ENCODE results near the gene NAT9. TPM values are rescaled to one million over a fixed set of nuclear protein-coding genes. Genes with fewer than 3 reads are reported as not detected.

The NAT9 gene
- polyA plus RNA-seq, 1 experiment: 33.6 TPM

- H3K27ac ChIP-seq (ENCODE audit: low read depth, low read length): no peak overlapping the region
- no peak overlapping the region for H3K4me3 ChIP-seq (ENCODE audit: low read depth, low read length)
- H3K9me3 ChIP-seq (ENCODE audit: control insufficient read depth, insufficient read depth, low read length): no peaks in the 10 kb centered on the region; the same call in 1 of the 2 replicates
- ChIA-PET POLR2A (no interaction called here), CTCF (interaction anchor here (1.0 to 3.5 kb wide), 2 partner anchors 15 to 54 kb away, joined by 3 to 19 read pairs; partner anchors contain the start of gene GRIN2C)
- no peak for DNase-seq (ENCODE audit: low read depth, low spot score)
- no peak for TF ChIP-seq CTCF (IDR thresholded peaks at IDR 0.05; ENCODE audit: low read depth, low read length)
- H3K27me3 ChIP-seq (ENCODE audit: control insufficient read depth, insufficient read depth, low read length): no peaks in the 10 kb centered on the region
Observed at GRCh38 chr17:74806334-74806733, 30.2 kb upstream of the NAT9 start.

- ChIA-PET POLR2A (no interaction called here), CTCF (interaction anchor here (3.5 kb wide), 1 partner anchor 14 kb away, joined by 19 read pairs; no protein-coding TSS in a partner anchor)
- H3K9me3 ChIP-seq (ENCODE audit: control insufficient read depth, insufficient read depth, low read length): no peaks in the 10 kb centered on the region; the same call in 1 of the 2 replicates
- no peak overlapping the region for H3K4me3 ChIP-seq (ENCODE audit: low read depth, low read length)
- no peak for DNase-seq (ENCODE audit: low read depth, low spot score)
- no peak for TF ChIP-seq CTCF (IDR thresholded peaks at IDR 0.05; ENCODE audit: low read depth, low read length)
- H3K27me3 ChIP-seq (ENCODE audit: control insufficient read depth, insufficient read depth, low read length): no peaks in the 10 kb centered on the region
- H3K27ac ChIP-seq (ENCODE audit: low read depth, low read length): no peak overlapping the region
Observed at GRCh38 chr17:74805591-74805991, 29.4 kb upstream of the NAT9 start.

GRCh38 chr17:74804683-74805082 lies 28.5 kb upstream of the NAT9 start:
- POLR2A ChIA-PET: no interaction called here
- CTCF ChIA-PET: interaction anchor here (1.8 to 3.5 kb wide), 2 partner anchors 13 to 59 kb away, joined by 5 to 19 read pairs; no protein-coding TSS in a partner anchor
- DNase-seq (ENCODE audit: low read depth, low spot score): no peak

GRCh38 chr17:74803971-74804370 lies 27.8 kb upstream of the NAT9 start:
- no peaks in the 10 kb centered on the region for H3K27me3 ChIP-seq (ENCODE audit: control insufficient read depth, insufficient read depth, low read length)
- DNase-seq (ENCODE audit: low read depth, low spot score): no peak
- ChIA-PET POLR2A (no interaction called here), CTCF (interaction anchor here (0.7 to 3.5 kb wide), 3 partner anchors 13 to 58 kb away, joined by 3 to 19 read pairs (median 5); no protein-coding TSS in a partner anchor)
- no peaks in the 10 kb centered on the region for H3K9me3 ChIP-seq (ENCODE audit: control insufficient read depth, insufficient read depth, low read length)
- H3K27ac ChIP-seq (ENCODE audit: low read depth, low read length): no peak overlapping the region
- no peak for TF ChIP-seq CTCF (IDR thresholded peaks at IDR 0.05; ENCODE audit: low read depth, low read length)
- H3K4me3 ChIP-seq (ENCODE audit: low read depth, low read length): no peak overlapping the region

More at GRCh38 chr17:74804683-74805082, 28.5 kb upstream of the NAT9 start:
- Histone ChIP-seq H3K27ac (ENCODE audit: low read depth, low read length) (no peak overlapping the region), H3K9me3 (ENCODE audit: control insufficient read depth, insufficient read depth, low read length) (no peaks in the 10 kb centered on the region; the same call in 1 of the 2 replicates), H3K27me3 (ENCODE audit: control insufficient read depth, insufficient read depth, low read length) (no peaks in the 10 kb centered on the region), H3K4me3 (ENCODE audit: low read depth, low read length) (no peak overlapping the region)
- TF ChIP-seq CTCF (IDR thresholded peaks at IDR 0.05; ENCODE audit: low read depth, low read length): no peak

- H3K9me3 ChIP-seq (ENCODE audit: control insufficient read depth, insufficient read depth, low read length): no peaks in the 10 kb centered on the region
- TF ChIP-seq CTCF (IDR thresholded peaks at IDR 0.05; ENCODE audit: low read depth, low read length): no peak
- CTCF ChIA-PET: interaction anchor here (0.7 to 3.5 kb wide), 3 partner anchors 12 to 59 kb away, joined by 3 to 19 read pairs (median 5); no protein-coding TSS in a partner anchor
- H3K27me3 ChIP-seq (ENCODE audit: control insufficient read depth, insufficient read depth, low read length): no peaks in the 10 kb centered on the region
- no peak for DNase-seq (ENCODE audit: low read depth, low spot score)
- POLR2A ChIA-PET: no interaction called here
- no peak overlapping the region for H3K4me3 ChIP-seq (ENCODE audit: low read depth, low read length)
- no peak overlapping the region for H3K27ac ChIP-seq (ENCODE audit: low read depth, low read length)
Observed at GRCh38 chr17:74803388-74803930, 27.3 kb upstream of the NAT9 start.
